ENCODE results near the gene CDKN2B.
A peak's percentile ranks its signal among the peaks of the same experiment; 100 is the strongest.

Gene CDKN2B

GRCh38 chr9:21994556-21995005 lies 14.5 kb downstream of the CDKN2B start, which contains the start of gene CDKN2B-AS1:
Gene CDKN2B-AS1 (plus strand): TSS chr9:21994791.
- H3K9ac ChIP-seq (ENCODE audit: low read length in 2 of 2): peak within 1 kb of the TSS; percentile 43 to 54
- H3K4me3 ChIP-seq (ENCODE audit: low read length in 2 of 2): peak within 1 kb of the TSS; percentile 75 to 83
- H3K9me3 ChIP-seq (ENCODE audit: control insufficient read depth in 2 of 2, low read length in 2 of 2): no peaks in the 10 kb centered on the region
- peak within 1 kb of the TSS; percentile 7 for H3K27ac ChIP-seq (ENCODE audit: low read length)
- H3K27me3 ChIP-seq (ENCODE audit: control insufficient read depth in 1 of 2, insufficient read depth in 2 of 2, low read length in 2 of 2): peaks cover 20 to 49% of the 10 kb centered on the region in 2 donors
- no peaks in the 10 kb centered on the region for H3K36me3 ChIP-seq (ENCODE audit: control insufficient read depth in 2 of 2, insufficient read depth in 2 of 2, low read length in 2 of 2)
- H3K4me1 ChIP-seq (ENCODE audit: control insufficient read depth, insufficient read depth, low read length): peaks cover 5% of the 10 kb centered on the region

- H3K4me3 ChIP-seq (ENCODE audit: low read length in 2 of 2): peak within 1 kb of the TSS; percentile 75 to 83
- H3K9ac ChIP-seq (ENCODE audit: low read length in 2 of 2): peak within 1 kb of the TSS; percentile 43 to 54
- H3K27me3 ChIP-seq (ENCODE audit: control insufficient read depth in 1 of 2, insufficient read depth in 2 of 2, low read length in 2 of 2): peaks cover 24 to 55% of the 10 kb centered on the region in 2 donors
- H3K36me3 ChIP-seq (ENCODE audit: control insufficient read depth in 2 of 2, insufficient read depth in 2 of 2, low read length in 2 of 2): no peaks in the 10 kb centered on the region
- H3K9me3 ChIP-seq (ENCODE audit: control insufficient read depth in 2 of 2, low read length in 2 of 2): no peaks in the 10 kb centered on the region
- peaks cover 5% of the 10 kb centered on the region for H3K4me1 ChIP-seq (ENCODE audit: control insufficient read depth, insufficient read depth, low read length)
- H3K27ac ChIP-seq (ENCODE audit: low read length): peak within 1 kb of the TSS; percentile 7
These were observed 15.1 kb downstream of the CDKN2B start, which contains the start of gene CDKN2A for GRCh38 chr9:21993893-21994555. Gene CDKN2A (minus strand): TSS chr9:21994392.

DNA sequence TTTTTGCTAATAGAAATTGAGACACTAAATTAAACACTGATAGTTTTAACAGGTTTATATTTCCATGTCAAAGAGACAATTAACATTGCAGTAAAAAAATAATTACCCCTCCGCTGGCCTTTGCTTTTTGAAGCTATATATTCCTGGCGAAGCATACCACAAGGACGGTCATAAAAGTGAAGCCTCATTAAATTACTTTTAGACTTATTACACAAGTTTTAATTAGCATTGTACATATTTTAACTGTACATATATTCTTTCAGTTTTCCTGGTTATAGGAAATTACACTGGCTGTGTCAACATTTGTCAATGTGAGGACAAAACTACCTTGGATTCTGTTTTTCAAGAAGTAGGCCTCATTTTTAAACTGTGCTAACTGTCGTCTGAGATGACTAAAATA lies 16.1 kb downstream of the CDKN2B start:
- no peaks in the 10 kb centered on the region for H3K36me3 ChIP-seq (ENCODE audit: control insufficient read depth in 2 of 2, insufficient read depth in 2 of 2, low read length in 2 of 2)
- no peak overlapping the region for H3K4me3 ChIP-seq (ENCODE audit: low read length in 2 of 2)
- peaks cover 26 to 64% of the 10 kb centered on the region in 2 donors for H3K27me3 ChIP-seq (ENCODE audit: control insufficient read depth in 1 of 2, insufficient read depth in 2 of 2, low read length in 2 of 2)
- H3K9ac ChIP-seq (ENCODE audit: low read length in 2 of 2): no peak overlapping the region
- peaks cover 5% of the 10 kb centered on the region for H3K4me1 ChIP-seq (ENCODE audit: control insufficient read depth, insufficient read depth, low read length)
- H3K9me3 ChIP-seq (ENCODE audit: control insufficient read depth in 2 of 2, low read length in 2 of 2): no peaks in the 10 kb centered on the region
- no peak overlapping the region for H3K27ac ChIP-seq (ENCODE audit: low read length)

- Histone ChIP-seq H3K27me3 (ENCODE audit: control insufficient read depth in 1 of 2, insufficient read depth in 2 of 2, low read length in 2 of 2) (peaks cover 26 to 69% of the 10 kb centered on the region in 2 donors), H3K36me3 (ENCODE audit: control insufficient read depth in 2 of 2, insufficient read depth in 2 of 2, low read length in 2 of 2) (no peaks in the 10 kb centered on the region)
These were observed 17.8 kb downstream of the CDKN2B start for GRCh38 chr9:21991072-21991959.

DNA sequence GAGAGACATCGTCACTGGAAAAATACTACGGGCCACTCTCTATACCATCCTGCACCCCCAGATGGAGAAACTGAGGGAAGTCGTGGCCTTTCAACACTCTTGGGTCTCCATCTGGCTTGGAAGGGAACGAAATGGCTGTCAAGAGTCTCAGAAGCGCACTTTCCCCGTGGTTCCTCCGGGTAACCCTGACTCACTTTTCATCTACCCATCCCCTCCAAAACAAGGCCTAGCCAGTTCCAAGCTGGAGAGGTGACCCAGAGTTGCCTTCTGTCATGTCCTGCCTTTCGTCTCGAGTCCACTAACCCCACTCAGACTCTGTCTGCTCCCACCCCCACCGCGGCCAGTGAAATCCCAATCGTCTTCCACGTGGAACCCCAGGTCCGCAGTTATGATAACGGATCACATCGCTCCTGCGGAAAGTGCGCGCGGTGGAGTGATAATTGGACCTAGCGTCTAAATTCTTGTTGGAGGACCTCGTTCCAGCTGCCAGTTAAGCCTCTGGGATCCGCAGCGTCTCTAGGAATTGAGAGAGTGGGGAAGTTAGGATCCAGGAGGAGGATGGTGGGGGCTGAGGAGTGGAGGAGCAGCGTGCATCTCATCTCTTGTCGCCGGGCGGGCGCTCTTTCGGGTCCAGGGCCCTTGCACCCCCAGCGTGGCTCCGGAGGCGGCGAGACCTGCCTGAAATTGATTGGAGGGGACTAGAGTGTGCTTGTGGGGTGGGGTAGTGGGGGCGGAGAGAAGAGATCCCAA lies 19.5 kb downstream of the CDKN2B start:
- Histone ChIP-seq H3K4me1 (ENCODE audit: control insufficient read depth, insufficient read depth, low read length) (peaks cover 5% of the 10 kb centered on the region), H3K9me3 (ENCODE audit: control insufficient read depth in 2 of 2, low read length in 2 of 2) (no peaks in the 10 kb centered on the region), H3K27me3 (ENCODE audit: control insufficient read depth in 1 of 2, insufficient read depth in 2 of 2, low read length in 2 of 2) (peaks cover 23 to 72% of the 10 kb centered on the region in 2 donors), H3K36me3 (ENCODE audit: control insufficient read depth in 2 of 2, insufficient read depth in 2 of 2, low read length in 2 of 2) (no peaks in the 10 kb centered on the region), H3K4me3 (ENCODE audit: low read length in 2 of 2) (no peak overlapping the region), H3K27ac (ENCODE audit: low read length) (no peak overlapping the region), H3K9ac (ENCODE audit: low read length in 2 of 2) (no peak overlapping the region)

More at GRCh38 chr9:21991072-21991959, 17.8 kb downstream of the CDKN2B start:
- no peaks in the 10 kb centered on the region for H3K9me3 ChIP-seq (ENCODE audit: control insufficient read depth in 2 of 2, low read length in 2 of 2)
- no peak overlapping the region for H3K27ac ChIP-seq (ENCODE audit: low read length)
- peaks cover 5% of the 10 kb centered on the region for H3K4me1 ChIP-seq (ENCODE audit: control insufficient read depth, insufficient read depth, low read length)
- H3K4me3 ChIP-seq (ENCODE audit: low read length in 2 of 2): no peak overlapping the region
- H3K9ac ChIP-seq (ENCODE audit: low read length in 2 of 2): no peak overlapping the region

DNA sequence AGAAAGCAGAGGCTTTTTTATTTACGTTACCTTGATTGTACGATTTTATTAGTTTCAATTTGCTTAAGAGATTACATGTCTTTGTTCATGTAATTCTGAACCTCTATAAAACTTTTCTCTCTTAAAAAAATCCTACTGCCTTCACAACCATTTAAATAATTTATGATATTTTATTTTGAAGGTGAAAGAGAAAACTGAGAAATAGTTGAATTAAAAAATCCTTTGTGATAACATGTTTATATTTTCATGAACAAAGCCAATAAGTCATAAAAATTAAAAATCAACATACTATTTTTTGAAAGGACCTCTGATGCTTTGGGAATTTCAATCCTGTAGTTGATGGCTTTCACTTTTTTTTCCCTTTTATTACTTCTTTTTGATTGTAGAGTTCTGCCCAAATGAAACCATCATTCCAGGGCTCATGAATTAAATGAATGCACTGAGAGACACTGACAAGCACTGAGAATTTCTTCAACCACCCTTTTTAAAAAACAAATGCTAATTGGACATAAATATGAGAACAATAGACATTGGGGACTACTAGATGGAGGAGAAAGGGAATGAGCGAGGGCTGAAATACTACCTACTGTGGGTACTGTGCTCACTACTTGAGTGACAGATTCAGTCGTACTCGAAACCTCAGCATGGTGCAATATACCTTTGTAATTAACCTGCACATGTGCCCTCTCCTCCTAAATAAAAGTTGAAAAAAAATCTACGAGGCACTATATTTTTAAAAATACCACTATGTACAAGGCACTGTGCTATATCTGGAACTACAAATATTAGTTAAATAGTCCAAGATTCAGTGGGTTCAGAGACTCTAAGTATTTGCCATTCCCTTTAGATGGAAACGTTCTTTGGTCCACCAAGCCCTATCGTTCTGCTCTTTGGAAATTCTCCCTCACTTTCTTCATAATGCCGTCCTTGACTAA lies 20.8 kb downstream of the CDKN2B start:
- Histone ChIP-seq H3K4me1 (ENCODE audit: control insufficient read depth, insufficient read depth, low read length) (no peaks in the 10 kb centered on the region), H3K9ac (ENCODE audit: low read length in 2 of 2) (no peak overlapping the region), H3K27me3 (ENCODE audit: control insufficient read depth in 1 of 2, insufficient read depth in 2 of 2, low read length in 2 of 2) (peaks cover 18 to 72% of the 10 kb centered on the region in 2 donors), H3K9me3 (ENCODE audit: control insufficient read depth in 2 of 2, low read length in 2 of 2) (no peaks in the 10 kb centered on the region), H3K36me3 (ENCODE audit: control insufficient read depth in 2 of 2, insufficient read depth in 2 of 2, low read length in 2 of 2) (no peaks in the 10 kb centered on the region), H3K4me3 (ENCODE audit: low read length in 2 of 2) (no peak overlapping the region), H3K27ac (ENCODE audit: low read length) (no peak overlapping the region)

- Histone ChIP-seq H3K4me3 (ENCODE audit: low read length in 2 of 2) (no peak overlapping the region), H3K9me3 (ENCODE audit: control insufficient read depth in 2 of 2, low read length in 2 of 2) (no peaks in the 10 kb centered on the region), H3K36me3 (ENCODE audit: control insufficient read depth in 2 of 2, insufficient read depth in 2 of 2, low read length in 2 of 2) (no peaks in the 10 kb centered on the region), H3K27ac (ENCODE audit: low read length) (no peak overlapping the region), H3K27me3 (ENCODE audit: control insufficient read depth in 1 of 2, insufficient read depth in 2 of 2, low read length in 2 of 2) (peaks cover 16 to 68% of the 10 kb centered on the region in 2 donors), H3K9ac (ENCODE audit: low read length in 2 of 2) (no peak overlapping the region), H3K4me1 (ENCODE audit: control insufficient read depth, insufficient read depth, low read length) (no peaks in the 10 kb centered on the region)
These were observed 23.0 kb downstream of the CDKN2B start for GRCh38 chr9:21985964-21986667.

GRCh38 chr9:21984101-21984500 lies 25.0 kb downstream of the CDKN2B start:
- Histone ChIP-seq H3K4me1 (ENCODE audit: control insufficient read depth, insufficient read depth, low read length) (no peaks in the 10 kb centered on the region), H3K36me3 (ENCODE audit: control insufficient read depth in 2 of 2, insufficient read depth in 2 of 2, low read length in 2 of 2) (no peaks in the 10 kb centered on the region), H3K9ac (ENCODE audit: low read length in 2 of 2) (no peak overlapping the region), H3K27me3 (ENCODE audit: control insufficient read depth in 1 of 2, insufficient read depth in 2 of 2, low read length in 2 of 2) (peaks cover 8 to 63% of the 10 kb centered on the region in 2 donors), H3K4me3 (ENCODE audit: low read length in 2 of 2) (no peak overlapping the region), H3K27ac (ENCODE audit: low read length) (no peak overlapping the region), H3K9me3 (ENCODE audit: control insufficient read depth in 2 of 2, low read length in 2 of 2) (no peaks in the 10 kb centered on the region)

GRCh38 chr9:21983561-21983935 lies 25.6 kb downstream of the CDKN2B start:
- H3K9me3 ChIP-seq (ENCODE audit: control insufficient read depth in 2 of 2, low read length in 2 of 2): no peaks in the 10 kb centered on the region
- no peak overlapping the region for H3K9ac ChIP-seq (ENCODE audit: low read length in 2 of 2)
- H3K4me3 ChIP-seq (ENCODE audit: low read length in 2 of 2): no peak overlapping the region
- H3K27me3 ChIP-seq (ENCODE audit: control insufficient read depth in 1 of 2, insufficient read depth in 2 of 2, low read length in 2 of 2): peaks cover 11 to 63% of the 10 kb centered on the region in 2 donors
- no peak overlapping the region for H3K27ac ChIP-seq (ENCODE audit: low read length)
- H3K4me1 ChIP-seq (ENCODE audit: control insufficient read depth, insufficient read depth, low read length): no peaks in the 10 kb centered on the region
- H3K36me3 ChIP-seq (ENCODE audit: control insufficient read depth in 2 of 2, insufficient read depth in 2 of 2, low read length in 2 of 2): no peaks in the 10 kb centered on the region

Data from stomach smooth muscle (tissue), 2 donors.